SHP77 treated with DMSO at 0.1 percent for 48 hours (cell line): Measurements from ENCODE around the gene RABGGTB.
"Not testable (repeated sequence)": the region's sequence is repeated elsewhere in the genome, so short reads cannot be mapped to it uniquely, and the experiment has no call there.

Source experiments
- DNase-seq: peaks from one replicate; lab custom pipeline; 2025; lab: John Stamatoyannopoulos, UW

RABGGTB gene

DNA sequence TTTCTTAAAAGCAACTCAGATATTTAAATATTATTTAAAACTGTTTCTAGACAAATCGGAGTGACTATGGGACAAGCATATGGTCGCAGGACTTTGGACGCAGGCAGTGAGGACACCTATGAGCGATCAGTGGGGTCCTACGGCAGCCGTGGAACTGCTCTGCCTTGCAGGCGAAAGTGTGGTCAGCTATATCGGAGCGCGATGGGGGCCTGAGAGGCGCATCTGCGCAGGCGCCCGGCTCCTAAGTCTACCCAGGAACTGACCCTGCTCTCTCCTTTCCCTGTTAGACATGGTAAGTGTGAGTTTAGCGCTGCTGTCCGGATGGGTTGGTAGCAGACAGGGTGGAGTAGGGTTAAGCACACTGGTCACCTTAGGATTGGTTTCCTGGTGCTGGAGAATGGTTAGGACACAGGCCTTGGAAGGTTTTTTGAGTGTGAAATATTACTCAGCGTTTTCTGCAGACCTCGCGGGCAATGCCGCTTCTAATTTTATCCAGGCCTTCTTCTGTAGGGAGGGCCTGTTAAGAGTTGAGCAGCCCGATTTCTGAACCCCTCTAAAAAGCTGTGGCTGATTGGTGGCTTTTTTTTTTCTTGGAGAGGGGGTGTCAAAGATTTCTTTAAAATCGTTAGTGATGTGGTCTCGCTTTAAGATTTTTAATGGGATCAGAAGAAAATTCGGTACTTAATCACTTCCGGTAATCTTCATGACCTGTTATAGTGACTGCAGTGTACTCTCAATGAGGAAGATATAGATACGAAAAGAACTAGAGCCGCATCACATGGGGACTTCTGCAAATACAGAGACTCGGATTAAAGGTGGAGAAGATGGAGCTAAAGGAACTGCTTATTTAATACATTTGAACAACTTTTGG lies at the start of gene RABGGTB:
Gene RABGGTB, plus strand, starts transcription at position 274 of the 871 bp plus-strand sequence. Its CDS starts 16 bp downstream, at position 290.
- peak; percentile 86 for DNase-seq

DNA sequence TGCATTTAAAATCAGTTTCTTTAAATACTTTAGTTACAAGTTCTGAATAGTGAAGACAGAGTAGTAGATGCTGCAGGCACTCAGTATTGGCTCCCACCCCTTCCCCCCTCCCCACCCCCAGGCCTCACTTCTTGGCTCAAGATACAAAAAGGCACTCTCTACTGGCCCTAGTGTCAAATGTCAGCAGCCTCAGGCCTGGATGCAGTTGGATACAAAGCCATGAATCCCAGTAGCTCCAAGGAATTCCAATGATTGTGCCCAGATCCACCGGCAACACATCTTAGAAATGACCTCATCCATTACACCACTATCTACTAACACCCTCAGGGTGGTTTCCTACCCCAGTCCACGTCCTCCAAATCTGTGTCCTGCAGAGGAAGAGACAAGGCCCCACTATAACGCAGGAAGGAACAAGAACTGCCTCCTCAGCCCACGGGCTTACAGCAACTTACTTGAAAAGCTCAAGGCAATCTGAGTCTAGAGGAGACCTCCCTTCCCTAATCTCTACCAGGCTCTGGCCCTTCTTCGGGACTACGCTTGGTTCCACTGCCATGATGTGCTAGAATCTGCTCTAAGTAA lies 43.9 kb upstream of the RABGGTB start:
- DNase-seq: no peak

DNA sequence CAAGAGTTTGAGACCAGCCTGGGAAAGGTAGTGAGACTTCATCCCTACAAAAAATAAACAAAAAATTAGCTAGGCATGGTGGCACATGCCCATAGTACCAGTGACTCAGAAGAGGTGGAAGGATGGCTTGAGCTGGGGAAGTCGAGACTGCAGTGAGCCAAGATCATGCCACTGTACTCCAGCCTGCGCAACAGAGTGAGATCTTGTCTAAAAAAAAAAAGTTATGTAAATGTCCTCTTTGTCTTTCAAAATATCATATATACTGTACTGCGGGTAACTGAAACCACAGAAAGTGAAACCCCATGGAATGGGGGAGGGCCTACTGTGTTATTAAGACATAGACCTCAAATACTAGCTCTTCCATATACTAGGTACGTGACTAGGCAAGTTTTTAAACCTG lies 40.8 kb upstream of the RABGGTB start:
- no peak for DNase-seq

DNA sequence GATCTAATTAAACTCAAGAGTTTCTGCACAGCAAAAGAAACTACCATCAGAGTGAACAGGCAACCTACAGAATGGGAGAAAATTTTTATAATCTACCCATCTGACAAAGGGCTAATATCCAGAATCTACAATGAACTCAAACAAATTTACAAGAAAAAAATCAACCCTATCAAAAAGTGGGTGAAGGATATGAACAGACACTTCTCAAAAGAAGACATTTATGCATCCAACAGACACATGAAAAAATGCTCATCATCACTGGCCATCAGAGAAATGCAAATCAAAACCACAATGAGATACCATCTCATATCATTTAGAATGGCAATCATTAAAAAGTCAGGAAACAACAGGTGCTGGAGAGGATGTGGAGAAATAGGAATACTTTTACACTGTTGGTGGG lies 28.8 kb upstream of the RABGGTB start:
- DNase-seq: not testable (repeated sequence)

DNA sequence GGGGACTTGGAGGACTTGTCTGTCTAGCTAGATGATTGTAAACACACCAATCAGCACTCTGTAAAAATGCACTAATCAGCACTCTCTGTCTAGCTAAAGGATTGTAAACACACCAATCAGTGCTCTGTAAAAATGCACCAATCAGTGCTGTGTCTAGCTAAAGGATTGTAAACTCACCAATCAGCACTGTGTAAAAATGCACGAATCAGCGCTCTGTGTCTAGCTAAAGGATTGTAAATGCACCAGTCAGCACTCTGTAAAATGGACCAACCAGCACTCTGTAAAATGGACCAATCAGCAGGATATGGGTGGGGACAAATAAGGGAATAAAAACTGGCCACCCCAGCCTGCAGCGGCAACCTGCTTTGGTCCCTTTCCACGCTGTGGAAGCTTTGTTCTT lies 27.5 kb upstream of the RABGGTB start:
- DNase-seq: not testable (repeated sequence)

DNA sequence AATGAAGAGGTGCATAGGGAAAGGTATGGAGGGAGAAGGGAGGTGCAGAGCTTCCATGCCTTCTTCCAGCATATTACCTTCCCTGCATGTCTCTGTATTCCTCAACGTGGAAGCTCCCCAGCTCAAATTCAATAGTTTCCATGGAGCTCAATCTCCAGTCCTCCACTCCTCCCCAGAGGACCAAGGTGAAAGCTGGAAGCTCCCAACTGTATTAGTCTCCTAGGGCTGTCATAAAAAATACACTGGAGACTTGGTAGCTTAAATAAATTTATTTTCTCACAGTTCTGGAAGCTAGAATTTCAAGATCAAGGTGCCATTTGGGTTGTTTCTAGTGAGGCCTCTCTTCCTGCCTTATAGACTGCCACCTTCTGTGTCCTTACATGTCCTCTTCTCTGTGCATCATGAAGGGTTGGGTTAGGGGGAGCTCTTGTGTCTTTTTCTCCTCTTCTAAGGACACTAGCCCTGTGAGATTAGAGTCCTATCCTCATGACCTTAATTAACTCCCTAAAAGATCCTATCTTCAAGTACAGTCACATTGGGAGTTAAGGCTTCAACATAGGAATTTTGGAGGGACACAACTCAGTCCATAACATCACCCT lies 21.9 kb upstream of the RABGGTB start:
- DNase-seq: no peak

DNA sequence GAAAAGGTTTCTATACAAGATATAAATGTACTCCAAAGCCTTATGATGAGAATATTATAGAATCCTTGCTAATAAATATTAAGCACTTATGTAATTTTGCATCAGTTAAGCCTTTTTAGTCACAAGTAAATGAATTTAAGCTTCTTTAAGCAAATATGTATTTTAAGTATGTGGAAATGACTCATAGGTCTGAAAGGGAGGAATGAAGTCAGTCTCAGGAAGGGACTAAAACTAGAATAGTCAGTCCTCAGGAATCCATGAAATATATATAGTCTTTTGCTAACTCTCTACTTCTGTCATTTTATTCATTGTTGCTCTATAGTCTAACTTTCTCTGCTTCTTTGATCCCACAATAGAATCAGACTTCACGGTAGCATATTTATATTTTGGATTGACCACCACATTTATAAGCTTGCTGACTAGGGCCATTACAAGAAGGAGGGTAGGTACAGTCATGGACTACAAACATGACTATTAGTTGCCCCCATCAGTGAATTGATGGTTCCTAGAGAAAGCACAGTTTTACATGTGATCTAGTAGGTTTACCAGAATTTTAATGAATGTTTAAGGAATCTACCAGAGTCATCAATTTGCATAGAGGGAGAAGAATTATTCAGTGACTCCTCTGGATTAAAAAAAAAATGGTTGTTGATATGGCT lies 20.2 kb upstream of the RABGGTB start:
- no peak for DNase-seq

DNA sequence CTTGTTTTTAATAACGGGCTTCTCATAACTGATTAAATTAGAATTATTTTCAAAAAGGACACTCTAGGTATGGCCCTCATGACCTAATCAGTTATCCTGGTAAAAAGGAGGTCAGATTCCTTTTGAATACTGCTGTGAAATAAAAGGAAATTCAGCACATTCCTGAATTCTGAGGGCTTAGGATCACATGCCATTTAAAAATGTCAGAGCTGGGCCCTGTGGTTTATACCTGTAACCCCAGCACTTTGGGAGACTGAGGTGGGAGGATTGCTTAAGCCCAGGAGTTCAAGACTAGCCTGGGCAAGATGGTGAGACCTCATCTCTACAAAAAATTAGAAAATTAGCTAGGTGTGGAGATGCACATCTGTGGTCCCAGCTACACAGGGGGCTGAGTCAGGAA lies 18.0 kb upstream of the RABGGTB start:
- DNase-seq: no peak

DNA sequence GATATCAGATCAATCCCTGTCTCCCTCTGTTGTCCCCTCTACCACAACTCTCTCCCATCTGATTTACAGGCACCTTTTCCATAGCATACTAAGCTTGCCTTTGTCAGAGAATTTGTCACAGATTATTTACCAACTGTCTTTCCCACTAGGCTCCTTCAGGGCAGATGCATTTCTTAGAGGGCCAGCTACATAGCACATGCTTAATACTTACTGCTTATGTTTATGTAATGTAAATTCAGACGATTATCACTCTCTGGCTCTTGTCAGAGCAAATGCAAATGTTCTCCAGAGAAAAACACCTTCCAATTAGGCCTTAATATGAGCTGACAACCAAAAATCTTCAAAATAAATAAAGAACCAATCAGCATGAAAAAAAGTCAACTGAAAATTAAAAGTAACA lies 15.3 kb upstream of the RABGGTB start:
- DNase-seq: no peak

DNA sequence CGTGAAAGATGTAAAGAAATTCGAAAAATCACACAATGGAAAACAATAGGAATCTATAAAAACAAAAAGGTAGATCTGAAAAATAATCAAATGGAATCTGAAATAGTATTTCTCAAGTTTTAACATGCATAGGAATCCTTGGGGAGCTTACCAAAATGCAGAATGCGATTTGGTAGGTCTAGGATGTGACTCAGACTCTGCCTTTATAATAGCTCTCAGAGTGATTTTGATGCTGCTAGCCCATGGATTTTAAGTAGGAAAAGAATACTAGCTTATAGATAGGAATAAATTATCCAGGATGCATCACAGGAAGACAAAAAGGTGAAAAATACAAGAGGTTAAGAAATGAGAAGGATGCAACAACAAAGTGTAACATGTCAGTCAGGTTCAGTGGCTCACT lies 14.1 kb upstream of the RABGGTB start:
- DNase-seq: no peak

DNA sequence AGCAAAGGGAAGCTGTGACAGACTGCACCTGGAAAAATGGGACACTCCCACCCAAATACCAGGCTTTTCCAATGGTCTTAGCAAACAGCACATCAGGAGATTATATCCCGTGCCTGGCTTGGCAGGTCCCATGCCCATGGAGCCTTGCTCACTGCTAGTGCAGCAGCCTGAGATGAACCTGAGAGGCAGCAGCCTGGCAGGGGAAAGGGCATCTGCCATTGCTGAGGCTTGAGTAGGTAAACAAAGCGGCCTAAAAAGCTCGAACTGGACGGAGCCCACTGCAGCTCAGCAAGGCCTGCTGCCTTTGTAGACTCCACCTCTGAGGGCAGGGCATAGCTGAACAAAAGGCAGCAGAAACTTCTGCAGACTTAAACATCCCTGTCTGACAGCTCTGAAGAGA lies 8.2 kb upstream of the RABGGTB start:
- not testable (repeated sequence) for DNase-seq

DNA sequence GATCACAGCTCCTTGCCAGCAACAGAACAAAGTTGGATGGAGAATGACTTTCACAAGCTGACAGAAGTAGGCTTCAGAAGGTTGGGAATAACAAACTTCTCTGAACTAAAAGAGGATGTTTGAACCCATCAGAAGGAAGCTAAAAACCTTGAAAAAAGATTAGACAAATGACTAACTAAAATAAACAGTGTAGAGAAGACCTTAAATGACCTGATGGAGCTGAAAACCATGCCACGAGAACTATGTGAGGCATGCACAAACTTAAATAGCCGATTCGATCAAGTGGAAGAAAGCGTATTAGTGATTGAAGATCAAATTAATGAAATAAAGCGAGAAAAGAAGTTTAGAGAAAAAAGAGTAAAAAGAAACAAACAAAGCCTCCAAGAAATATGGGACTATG lies 7.4 kb upstream of the RABGGTB start:
- DNase-seq: not testable (repeated sequence)

DNA sequence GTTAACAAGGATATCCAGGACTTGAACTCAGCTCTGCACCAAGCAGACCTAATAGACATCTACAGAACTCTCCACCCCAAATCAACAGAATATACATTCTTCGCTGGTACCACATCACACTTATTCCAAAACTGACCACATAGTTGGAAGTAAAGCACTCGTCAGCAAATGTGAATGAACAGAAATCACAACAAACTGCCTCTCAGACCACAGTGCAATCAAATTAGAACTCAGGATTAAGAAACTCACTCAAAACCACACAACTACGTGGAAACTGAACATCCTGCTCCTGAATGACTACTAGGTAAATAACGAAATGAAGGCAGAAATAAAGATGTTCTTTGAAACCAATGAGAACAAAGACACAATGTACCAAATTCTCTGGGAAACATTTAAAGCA lies 5.9 kb upstream of the RABGGTB start:
- not testable (repeated sequence) for DNase-seq

DNA sequence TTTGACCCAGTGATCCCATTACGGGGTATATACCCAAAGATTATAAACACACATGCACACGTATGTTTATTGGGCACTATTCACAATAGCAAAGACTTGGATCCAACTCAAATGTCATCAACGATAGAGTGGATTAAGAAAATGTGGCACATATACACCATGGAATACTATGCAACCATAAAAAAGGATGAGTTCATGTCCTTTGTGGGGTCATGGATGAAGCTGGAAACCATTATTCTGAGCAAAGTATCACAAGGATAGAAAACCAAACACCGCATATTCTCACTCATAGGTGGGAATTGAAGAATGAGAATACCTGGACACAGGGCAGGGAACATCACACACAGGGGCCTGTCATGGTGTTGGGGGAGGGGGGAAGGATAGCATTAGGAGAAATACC lies 2.1 kb upstream of the RABGGTB start:
- not testable (repeated sequence) for DNase-seq

DNA sequence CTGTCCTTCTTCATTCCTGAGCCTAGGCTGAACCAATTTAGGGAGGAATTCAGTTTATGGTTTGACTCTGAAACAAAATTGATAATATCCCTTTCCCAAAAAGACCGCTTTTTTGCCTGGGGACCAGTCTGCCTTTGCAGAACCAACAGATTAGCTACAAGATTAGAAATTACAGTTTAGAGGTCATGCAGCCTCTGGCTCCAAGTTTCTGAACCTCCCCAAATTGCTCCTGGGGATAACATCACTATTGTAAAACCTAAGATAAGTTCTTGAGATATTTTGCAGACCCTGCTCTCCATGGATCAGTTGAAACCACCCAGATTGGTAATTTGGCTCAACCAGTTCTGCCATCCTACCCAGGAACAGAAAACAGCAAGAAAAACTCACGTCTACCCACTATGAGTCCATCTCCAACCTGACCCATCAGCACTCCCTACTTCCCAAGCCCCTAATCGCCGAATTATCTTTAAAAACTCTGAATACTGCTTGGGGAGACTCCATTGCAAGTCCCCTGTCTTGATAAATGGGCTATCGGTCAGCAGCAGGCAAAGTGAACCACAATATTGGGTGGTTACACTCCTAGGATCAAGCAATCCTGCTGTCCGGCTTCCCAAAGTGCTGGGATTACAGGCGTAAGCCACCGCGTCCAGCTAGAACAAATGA lies 605 bp upstream of the RABGGTB start:
- no peak for DNase-seq

DNA sequence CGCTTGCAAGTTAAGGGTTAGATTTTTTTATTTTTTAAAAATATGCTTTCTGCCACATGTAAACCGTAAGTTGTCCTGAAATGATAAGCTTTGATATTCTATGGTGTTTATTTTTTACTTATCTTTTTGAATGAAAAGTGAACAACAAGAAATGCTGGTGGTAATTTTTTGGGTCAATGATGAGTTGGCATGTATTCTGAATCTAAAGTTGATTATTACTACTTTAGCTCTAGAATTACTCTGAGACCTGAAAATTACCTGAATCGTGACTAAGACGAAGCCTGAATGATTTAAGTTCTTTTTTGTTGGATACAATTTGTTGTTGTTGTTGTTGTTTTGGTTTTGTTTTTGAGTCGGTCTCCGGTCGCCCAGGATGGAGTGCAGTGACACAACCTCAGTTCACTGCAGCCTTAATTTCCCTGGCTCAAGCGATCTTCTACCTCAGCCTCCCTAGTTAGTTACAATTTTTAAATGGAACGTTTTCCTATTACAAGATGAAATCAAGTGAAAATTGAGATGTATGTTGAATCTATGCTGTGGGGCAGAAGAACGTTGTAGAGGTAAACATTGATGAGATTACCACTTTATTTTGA lies 941 bp downstream of the RABGGTB start:
- DNase-seq: no peak

DNA sequence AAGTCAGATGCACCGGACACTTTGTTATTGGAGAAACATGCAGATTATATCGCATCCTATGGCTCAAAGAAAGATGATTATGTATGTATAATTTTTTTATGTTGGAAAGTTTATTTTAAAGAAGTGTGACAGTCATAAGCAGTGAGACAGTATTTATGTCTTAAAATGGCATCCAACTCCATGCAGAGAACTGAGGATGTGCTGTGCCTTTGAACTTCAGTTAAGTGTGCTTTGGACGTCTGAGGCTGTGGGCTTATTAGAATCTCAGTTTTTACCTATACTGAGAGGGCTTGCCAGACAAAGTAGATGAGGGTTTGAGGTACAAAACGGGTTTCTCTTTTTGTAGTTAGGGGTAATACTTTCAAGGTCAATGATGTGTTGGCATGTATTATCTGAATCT lies 1.5 kb downstream of the RABGGTB start:
- no peak for DNase-seq

DNA sequence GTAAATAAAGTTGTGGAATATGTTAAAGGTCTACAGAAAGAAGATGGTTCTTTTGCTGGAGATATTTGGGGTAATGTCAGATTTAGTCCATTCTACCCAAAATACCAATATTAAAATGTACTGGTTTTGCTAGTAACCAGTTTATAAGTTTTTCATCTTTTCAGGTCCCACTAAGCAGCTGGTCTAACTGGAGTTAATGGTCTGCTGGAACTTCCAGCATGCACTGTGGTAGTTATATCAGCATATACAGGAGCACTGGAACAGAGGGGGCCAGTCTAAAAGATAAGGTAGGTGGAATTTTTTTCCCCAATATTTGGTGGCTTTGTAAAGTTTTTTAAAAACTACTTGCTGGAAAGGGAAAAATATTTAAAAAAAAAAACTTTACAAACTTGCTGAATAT lies 3.9 kb downstream of the RABGGTB start:
- no peak for DNase-seq

DNA sequence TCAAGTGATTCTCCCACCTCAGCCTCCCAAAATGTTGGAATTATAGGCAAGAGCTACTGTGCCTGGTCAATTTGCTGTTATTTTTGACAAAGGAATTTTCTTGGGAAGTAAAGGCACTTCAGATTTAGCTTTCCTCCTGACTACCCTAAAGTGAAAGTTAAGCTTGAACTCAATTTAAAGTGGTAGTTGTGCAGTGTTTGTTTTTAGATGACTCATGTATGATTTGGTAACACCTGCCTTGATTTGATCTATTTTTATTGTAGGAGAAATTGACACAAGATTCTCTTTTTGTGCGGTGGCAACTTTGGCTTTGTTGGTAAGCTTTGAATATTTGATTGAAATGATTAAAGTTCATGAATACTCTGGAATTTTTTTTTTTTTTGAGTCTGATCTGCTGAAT lies 5.0 kb downstream of the RABGGTB start:
- no peak for DNase-seq

DNA sequence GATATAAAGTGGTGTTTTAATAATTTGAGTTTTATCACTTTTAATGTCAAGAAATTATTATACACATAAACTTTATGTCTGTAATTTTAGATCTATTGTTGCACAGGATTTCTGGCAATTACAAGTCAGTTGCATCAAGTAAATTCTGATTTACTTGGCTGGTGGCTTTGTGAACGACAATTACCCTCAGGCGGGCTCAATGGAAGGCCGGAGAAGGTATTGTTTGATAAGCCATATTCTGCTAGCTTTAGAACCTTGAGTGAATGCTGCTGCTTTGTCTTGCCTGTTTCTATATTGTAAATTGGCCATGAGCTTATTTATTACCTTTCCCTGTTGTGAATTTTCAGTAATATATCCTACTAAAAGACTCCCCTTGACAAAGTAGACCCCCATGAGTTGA lies 6.0 kb downstream of the RABGGTB start:
- no peak for DNase-seq

DNA sequence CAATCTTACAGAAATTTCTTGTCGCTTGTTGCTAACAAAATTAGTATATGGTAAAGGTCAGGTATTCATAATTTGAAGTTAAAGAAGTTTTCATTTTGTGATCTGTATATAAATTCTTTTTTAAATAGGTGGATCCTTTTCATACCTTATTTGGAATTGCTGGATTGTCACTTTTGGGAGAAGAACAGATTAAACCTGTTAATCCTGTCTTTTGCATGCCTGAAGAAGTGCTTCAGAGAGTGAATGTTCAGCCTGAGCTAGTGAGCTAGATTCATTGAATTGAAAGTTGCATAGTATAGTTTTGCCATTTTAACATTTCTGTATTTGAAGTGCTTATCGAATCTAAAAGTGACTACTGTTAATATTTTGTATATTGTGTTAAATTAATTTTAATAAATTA lies 8.3 kb downstream of the RABGGTB start:
- no peak for DNase-seq

DNA sequence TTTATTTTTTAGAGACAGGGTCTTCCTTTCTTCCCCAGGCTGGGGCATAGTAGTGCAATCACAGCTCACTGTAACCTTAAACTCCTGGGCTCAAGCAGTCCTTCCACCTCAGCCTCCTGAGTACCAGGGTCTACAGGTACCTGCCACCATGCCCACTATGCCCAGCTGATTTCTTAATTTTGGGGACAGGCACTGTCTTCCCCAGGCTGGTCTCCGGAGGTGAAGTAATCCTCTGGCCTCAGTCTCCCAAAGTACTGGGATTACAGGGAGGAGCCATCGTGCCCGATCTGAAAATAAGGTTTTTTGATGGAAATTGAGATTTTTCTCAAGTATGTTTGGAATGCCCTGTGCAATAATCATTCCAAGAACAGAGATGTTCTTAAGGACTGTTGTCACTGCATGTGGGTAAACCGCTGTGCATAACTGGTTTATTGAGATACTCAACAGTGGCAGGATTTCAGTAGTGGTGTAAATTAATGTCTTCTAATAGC lies 9.7 kb downstream of the RABGGTB start:
- DNase-seq: no peak
